GM21447 (cell line): ENCODE results near the gene BBOF1.
A peak's percentile ranks its signal among the peaks of the same experiment; 100 is the strongest.
"Not testable (repeated sequence)": the region's sequence is repeated elsewhere in the genome, so short reads cannot be mapped to it uniquely, and the experiment has no call there.

Source experiments
- ATAC-seq: cut with Tn5 transposase; IDR thresholded peaks from one replicate; pipeline ENCODE4 v1.9.1; 2021; ENCODE audit not compliant: unreplicated experiment

The BBOF1 gene, protein sequence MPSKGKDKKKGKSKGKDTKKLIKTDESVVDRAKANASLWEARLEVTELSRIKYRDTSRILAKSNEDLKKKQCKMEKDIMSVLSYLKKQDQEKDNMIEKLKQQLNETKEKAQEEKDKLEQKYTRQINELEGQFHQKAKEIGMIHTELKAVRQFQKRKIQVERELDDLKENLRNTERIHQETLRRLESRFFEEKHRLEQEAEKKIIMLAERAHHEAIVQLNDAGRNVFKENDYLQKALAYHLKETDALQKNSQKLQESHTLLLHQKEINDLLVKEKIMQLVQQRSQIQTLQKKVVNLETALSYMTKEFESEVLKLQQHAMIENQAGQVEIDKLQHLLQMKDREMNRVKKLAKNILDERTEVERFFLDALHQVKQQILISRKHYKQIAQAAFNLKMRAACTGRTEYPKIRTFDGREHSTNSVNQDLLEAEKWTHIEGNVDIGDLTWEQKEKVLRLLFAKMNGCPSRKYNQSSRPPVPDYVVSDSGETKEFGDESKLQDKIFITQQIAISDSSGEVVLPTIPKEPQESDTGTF

DNA sequence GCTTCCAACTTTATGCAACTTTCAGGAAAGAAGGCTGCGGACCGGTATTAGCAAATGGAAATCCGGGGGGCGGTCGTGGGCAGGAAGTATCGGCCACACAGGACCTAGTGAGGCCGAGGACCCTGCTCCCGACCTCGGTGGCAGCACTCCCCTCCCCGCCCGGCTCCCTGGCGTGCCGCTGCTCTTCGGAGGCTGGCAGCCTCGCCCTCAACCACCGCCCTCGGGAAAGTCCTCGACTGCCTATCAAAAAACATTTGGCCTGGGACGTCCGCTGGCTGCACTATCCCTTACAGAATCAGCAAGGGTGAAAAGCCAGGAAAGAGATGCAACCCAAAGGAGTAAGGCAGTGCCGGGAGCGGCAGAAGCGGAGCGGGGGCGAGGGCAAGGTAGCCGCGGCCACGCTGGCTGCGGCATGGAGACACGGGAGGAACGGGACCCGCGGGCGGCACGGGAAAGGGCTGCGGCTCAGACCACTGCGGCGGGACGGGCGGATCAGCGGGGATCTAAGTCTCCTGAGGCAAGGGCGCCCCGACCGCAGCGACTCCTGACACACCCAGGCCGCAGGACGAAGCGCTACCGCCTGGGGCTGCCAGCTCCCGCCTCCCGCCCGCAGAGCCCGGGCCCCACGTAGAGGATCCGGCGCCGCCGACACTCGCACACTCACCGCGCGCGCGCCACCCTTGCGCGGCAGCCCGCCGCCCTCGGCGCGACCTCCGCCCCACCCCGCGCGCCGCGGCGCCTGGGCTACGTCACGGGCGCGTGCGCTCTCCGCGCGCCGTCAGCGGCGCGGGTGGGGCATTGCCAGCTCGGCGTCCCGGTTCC lies at the start of gene BBOF1, which contains the start of gene ENTPD5:
TSS of gene BBOF1 (plus strand) at position 764 of the 822 bp plus-strand sequence. CDS start 130 bp downstream, outside the sequence.
TSS of gene ENTPD5 (minus strand) at position 703 of the 822 bp plus-strand sequence. CDS start 31,186 bp downstream, outside the sequence.
- ATAC-seq, result peak; percentile 76

DNA sequence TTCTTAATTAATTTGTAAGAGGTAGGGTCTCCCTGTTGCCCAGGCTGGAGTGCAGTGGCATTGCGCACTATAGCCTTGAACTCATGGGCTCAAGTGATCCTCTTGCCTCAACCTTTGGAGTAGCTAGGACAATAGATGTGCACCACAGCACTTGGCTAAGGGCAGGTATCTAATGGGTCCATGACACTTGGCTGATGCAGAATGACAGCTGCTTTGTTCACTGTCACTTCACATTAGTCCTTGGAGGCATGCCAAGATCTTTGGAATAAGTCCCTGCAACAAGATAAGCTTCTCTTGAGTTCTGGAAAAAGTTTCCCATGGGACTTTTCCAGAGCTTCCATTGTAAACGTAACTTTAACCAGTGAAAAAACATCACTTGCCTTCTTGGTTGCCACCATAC lies 45.7 kb upstream of the BBOF1 start:
- ATAC-seq, result no peak

DNA sequence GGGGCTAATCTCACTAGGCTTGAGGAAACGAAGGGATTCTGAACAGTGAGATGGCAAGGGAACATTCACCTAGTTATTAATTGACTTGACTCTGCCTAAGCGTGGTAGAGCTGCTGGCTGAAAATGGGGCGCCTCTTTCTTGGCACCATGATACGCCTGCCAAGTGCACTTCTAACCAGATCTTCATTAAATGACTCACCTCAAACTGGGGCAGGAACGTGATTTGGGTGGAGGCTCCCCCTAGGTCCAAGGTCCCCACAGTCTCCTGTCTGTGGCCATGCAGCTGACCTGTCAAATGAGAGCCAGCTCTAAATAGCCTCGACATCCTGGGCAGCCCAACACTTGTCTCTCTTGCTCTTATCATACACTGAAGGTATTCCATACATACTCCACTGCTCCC lies 43.0 kb upstream of the BBOF1 start:
- no peak for ATAC-seq

DNA sequence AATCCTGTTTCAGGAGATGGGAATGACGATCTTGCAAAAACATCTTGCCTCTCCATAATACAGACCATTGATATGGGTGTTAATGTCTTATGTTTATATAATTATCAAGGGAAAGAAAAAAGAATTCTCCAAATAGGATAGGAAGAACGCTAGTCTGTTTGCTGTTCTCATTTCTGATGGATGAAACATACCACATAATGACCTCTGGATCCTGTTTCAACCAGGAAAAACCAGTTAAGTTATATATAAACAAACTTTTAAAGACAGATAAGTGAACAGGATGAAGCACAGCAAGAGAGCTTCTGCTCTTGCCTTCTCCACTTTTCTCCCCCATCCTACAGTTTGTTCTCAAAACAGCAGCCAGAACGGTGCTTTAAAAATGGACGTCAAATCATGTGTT lies 41.3 kb upstream of the BBOF1 start:
- ATAC-seq, result no peak

DNA sequence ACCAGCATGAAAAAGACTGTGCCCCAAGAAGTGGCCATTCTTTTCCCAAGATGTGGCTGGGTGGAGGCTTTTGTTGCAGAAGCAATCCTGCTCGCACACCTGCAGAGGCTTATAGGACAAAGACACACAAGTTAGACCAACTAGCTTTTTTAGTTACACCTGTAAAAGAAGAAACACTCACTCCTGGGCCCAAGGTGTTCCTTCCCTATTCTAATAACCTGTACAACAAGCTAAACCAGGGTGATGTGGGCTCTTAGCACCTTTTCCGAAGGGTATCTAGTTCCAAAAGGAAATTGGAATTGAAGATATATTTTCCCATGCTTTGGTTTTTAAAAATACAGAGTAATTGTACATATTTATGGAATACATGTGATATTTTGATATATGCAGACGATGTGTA lies 31.1 kb upstream of the BBOF1 start:
- ATAC-seq, result no peak

DNA sequence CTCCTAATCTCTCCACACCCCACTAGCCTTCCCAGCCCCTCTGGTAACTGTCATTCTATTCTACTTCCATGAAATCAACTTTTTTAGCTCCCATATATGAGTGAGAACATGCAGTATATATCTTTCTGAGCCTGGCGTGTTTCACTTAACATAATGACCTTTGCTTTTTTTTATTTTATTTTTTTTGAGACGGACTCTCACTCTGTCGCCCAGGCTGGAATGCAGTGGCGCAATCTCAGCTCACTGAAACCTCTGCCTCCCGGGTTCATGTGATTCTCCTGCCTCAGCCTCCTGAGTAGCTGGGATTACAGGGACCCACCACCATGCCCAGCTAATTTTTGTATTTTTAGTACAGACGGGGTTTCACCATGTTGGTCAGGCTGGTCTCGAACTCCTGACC lies 30.5 kb upstream of the BBOF1 start:
- not testable (repeated sequence) for ATAC-seq

DNA sequence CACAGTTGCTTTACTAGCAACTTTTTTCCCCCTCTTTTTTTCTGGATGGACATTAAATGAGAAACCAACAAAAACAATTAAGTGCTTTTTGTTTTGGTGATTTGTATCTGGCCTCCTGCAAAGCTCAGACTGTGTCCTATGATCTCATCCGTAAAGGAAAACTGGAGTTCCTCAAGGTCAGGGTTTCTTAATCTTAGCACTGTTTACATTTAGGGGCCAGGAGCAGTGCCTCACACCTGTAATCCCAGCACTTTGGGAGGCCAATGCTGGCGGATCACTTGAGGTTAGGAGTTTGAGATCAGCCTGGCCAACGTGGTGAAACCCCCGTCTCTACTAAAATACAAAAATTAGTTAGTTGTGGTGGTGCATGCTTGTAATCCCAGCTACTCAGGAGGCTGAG lies 28.1 kb upstream of the BBOF1 start:
- ATAC-seq, result no peak

DNA sequence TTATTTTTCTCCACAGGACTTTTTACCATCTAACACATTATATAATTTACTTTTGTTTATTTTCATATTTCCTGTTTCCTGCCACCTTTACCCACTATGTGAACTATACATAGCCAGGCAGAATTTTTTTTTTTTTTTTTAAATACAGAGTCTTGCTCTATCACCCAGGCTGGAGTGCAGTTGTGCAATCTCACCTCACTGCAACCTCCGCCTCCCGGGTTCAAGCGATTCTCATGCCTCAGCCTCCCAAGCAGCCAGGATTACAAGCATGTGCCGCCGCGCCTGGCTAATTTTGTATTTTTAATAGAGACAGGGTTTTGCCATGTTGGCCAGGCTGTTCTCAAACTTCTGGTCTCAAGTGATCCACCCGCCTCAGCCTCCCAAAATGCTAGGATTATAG lies 24.2 kb upstream of the BBOF1 start:
- ATAC-seq, result not testable (repeated sequence)

DNA sequence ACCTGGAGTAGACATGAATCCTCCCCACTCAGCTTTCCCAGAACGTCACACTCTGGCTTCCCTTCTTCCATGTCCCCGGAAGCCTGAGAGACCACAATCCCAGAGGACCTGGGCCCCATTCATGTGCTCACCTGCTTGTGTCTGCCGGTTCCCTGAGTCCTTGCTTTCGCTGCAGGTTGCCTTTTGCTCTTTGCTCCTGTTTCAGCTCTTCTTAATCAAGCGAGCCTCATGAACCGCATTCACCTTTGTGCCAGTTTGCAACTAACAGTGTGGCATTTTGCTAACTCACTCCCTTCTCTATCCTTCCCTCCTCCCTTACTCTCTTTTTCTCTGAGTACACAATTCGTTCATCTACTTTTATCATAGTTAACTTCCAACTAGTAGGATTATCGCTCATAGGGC lies 23.2 kb upstream of the BBOF1 start:
- no peak for ATAC-seq

DNA sequence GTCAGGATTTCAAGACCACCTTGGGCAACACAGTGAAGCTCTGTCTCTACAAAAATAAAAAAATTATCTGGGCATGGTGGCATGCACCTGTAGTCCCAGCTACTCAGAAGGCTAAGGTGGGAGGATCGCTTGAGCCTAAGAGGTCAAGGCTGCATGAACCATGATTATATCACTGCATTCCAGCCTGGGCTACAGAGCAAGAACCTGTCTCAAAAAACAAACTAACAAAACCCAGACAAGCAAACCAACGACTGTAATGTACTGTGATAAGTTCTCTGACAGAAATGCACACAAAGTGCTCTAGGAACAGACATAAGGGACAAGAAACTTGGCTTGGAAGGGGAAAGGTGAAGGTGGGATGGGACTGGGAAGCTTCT lies 22.4 kb upstream of the BBOF1 start:
- no peak for ATAC-seq

DNA sequence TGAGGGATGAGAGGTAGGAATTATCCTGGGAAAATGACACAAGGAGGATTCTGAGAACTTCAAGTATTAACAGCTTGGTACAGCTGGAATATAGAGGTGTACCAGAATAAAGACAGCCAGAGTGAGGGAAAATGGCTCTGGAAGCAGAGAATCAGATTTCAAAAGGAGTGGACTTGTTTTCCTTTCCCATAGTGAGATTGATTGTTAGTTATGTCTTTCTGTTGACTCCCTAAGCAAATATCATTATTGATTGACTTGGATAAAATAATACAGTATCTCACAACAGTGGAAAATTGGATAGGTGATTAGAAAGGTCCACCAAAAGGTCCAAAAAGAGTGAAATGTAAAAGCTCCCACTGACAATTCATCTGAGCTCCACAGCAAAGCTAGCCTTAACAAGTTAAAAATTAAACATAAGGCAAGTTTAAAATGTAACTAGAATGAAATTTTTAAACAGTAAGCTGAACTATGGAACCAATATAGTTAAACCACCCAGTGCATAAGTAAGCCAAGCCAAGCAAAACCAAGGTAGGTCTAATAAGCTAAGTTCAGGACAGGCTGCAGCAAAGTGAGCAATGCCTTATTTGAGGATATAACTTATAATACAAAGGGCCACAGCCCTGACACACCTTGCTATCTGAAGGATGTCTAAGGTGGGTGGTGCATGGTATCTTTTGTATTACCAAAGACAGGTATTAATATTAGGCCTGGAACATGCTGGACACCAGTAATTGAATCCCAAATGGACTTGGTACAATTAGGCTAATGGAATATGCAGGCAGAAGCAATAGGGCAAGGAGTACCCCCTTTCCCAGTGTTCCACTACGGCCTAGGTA lies 21.8 kb upstream of the BBOF1 start:
- no peak for ATAC-seq

DNA sequence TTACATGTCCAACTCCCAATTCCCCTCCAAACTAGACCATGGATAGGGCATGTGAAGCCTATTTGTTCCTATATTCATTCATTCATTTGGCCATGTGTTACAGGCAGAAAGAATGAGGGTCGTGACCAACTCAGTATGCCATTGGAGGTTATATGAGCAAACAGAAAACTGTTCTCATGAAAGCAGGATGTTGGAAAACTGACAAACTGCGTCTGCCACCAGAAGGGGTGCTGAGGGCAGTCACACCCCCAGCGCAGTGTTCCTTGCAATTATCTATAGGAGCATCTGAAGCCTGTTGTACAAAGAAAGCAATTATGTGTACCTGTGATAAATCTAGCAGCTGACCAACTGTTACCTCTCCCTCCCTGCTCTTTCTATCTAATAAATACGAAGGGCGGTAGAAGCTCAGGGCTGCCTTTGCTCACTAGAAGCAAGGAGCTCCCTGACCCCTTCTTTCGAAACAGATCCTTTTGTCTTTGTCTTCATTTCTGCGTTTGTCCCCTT lies 21.2 kb upstream of the BBOF1 start:
- no peak for ATAC-seq

DNA sequence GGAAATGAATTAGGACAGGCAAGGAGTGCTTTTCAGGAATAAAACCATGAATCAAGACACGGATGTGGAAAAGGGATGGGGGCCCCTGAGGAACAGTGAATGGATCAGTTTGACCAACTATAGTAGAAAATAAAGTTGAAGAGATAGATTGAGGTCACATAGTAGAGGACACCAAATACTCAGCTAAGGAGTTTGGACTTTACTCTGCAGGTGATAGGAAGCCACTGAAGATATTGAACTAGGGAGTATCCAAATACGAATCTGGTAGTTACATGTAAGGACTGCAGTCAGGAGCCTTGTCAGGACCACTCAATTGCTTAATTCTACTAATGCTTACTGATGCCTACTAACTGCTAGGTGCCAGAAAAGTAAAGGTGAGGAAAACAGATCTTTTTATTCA lies 20.4 kb upstream of the BBOF1 start:
- ATAC-seq, result no peak

DNA sequence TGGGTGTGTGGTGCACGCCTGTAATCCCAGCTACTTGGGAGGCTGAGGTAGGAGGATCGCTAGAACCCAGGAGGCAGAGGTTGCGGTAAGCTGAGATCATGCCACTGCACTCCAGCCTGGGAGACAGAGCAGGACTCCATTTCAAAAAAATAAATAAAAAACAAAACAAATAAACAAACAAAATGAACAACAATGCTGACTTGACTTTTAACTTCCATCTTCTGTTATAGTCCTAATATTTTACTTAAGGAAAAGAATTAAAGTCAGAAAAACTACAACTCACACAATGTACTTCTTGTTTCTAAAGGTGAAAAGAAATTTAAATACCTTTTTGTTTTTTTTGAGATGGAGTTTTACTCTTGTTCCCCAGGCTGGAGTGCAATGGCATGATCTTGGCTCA lies 13.5 kb upstream of the BBOF1 start:
- not testable (repeated sequence) for ATAC-seq

DNA sequence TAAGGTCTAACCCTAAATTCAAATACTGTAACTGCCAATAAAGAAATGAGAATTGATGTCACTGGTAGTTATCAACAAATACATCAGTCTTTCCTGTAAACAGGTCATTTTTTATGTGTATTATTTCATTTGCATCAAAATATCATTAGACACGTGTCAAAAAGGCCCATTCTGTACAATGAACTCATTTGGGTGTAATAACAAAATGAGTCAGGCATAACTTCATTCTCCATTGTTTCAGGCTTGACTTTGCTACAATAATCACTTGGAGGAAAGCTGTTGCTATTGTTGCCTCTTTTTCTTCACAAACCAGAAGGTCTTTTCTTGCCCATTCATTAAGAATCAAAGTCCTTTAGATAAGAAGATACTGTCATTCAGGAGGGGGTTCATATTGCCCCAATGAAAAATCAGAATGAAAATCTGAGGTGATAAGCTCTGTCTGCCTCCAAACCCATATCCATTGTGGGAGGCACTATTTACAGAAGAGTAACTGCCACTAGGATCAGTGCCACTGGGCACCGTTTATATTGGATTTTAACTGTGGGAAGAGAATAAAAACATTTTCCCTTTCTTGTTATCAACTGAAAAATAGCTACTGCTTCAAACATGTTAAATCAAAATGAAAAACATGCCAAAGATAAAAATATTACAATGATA lies 10.2 kb upstream of the BBOF1 start:
- no peak for ATAC-seq

DNA sequence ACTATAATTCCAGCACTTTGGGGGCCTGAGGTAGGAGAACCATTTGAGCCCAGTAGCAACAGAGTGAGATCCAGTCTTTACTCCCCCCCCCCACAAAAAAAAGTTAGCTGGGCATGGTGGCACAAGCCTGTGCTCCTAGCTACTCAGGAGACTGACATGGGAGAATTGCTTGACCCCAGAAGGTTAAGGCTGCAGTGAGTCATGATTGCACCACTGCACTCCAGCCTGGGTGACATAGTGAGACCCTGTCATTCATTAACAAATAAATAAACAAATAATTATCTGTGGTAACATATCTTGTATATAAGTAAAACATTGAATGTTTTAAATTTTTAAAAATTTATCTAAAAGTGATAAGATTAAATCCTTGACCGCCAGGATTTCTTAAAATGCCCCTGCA lies 4.8 kb upstream of the BBOF1 start:
- no peak for ATAC-seq

DNA sequence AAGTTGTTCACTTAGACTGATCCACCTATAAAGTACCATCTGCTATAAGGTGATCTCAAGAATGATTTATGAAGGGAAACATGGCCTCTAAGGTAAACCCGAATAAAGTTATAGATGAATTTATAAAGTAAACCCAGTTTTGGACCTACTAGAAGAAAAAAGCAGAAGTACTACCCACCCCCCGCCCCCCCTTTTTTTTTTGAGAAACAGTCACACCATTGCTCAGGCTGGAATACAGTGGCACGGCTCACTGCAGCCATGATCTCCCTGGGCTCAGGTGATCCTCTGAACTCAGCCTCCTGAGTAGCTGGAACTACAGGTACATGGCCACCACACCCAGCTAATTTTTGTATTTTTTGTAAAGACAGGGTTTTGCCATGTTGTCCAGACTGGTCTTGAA lies 4.0 kb upstream of the BBOF1 start:
- no peak for ATAC-seq

DNA sequence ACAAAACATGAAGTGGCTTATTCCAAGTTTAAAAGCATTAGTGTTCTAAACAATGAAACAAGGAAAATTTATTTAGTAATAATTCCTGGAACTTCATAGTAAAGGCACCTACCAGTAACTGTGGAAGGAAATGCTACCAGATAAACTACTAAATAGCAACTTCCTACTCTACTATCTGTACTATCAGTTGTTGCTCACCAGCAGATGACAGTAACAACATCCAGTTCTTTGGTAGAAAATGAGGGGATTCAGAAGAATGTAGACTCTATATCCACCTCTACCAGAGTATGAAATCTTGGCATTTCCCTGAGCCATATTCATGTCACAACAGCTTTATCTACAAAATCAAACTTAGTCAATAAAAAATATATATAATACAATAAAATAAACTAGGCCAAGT lies 3.2 kb upstream of the BBOF1 start:
- no peak for ATAC-seq

DNA sequence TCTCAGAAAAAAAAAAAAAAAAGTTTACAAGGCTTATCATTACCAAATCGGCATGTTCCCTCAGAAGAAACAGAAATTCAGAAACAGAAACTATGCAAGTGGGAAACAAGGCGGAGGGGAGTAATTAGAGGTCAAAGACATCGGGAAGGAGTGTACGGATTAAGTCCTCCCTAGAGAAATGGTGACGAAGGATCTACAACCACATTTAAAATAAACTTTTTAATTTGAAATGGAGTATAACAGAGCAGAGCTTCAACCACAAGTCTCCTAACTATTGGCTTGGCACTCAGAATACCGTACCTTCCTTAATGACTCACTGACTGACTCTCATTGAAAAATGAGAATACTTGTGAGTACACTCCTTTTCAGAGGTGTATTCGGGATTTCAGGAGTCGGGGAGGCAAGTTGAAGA lies 969 bp upstream of the BBOF1 start:
- ATAC-seq, result peak; percentile 10

DNA sequence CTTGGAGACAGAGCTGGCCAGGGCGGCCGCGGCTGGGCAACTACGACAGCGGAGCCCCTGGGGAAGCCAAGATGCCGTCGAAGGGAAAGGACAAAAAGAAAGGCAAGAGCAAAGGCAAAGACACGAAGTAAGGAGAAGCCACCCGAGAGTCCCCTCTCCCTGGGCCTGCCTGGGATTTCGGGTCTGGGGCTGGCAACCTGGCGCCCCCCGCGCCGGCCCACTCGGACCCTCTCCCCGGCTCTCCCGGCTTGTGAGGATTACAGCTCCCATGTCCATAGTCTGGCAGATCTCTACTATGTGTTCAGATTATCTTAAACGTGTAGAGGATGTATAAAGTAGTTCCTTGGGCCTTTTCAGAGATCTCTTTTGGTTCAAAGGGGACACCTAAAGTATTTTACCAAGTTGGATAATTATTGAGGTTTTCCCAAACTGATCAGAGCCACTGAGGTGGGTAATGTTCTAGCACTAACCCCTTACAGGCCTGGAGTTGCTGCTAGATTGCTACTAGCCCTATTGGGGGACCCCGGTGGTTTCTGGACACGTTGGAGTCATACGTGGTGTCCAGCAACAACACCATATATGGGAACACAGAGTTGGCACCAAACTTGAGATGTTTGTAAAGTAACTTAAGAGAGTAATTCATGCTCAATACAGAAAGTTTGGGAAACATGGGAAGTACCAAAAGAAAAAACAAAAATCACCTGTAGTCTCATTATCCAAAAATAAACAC lies 424 bp downstream of the BBOF1 start:
- no peak for ATAC-seq
